Sciatic nerve (tissue), 2 donors: Measurements from ENCODE around the gene NISCH. TPM values are rescaled to one million over a fixed set of nuclear protein-coding genes. Genes with fewer than 3 reads are reported as not detected.

Experiments used
- ATAC-seq: fragments of 200-7000 bp; cut with Tn5 transposase; one replicate; pipeline ENCODE4 v1.9.1; 2020; ENCODE audit warnings: mild to moderate bottlenecking, moderate library complexity
- DNase-seq: peaks from one replicate; pipeline ENCODE4 v3.0.0-alpha.2; 2020; ENCODE audit warnings: low spot score
- intact Hi-C: fragments of 100-400 bp; cut with DNase I; formaldehyde crosslinking; loops from one replicate; pipeline ENCODE4 v1.14.2; 2022
- total RNA-seq: library from RNA; stranded (reverse); fragmentation: NEBNext Ultra II Directional; extraction: Animal tissue kit (Norgen Biotek cat#: 25700); gene quantifications from one replicate; pipeline ENCODE4 v1.2.1, GENCODE V29; 2021
- donor health status: DM: no; HTN: no; CAD: no.
- donor health status: DM: no; HTN: no; CAD: no.

NISCH gene
- total RNA-seq, 1 donor from 2014 or later, result 163 TPM

GRCh38 chr3:52481819-52482521 is 26.6 kb downstream of the NISCH start:
- no peak for ATAC-seq
- DNase-seq, result no peak
- intact Hi-C loops, result no loop called here

GRCh38 chr3:52483081-52483480 is 27.7 kb downstream of the NISCH start:
- intact Hi-C loops, result no loop called here
- DNase-seq, result no peak
- ATAC-seq, result no peak

GRCh38 chr3:52483577-52484381 is 28.4 kb downstream of the NISCH start:
- ATAC-seq (peak; percentile 44), DNase-seq (no peak)
- intact Hi-C loops, result no loop called here

- ATAC-seq (peak; percentile 8), DNase-seq (no peak)
- intact Hi-C loops, result no loop called here
Measured at GRCh38 chr3:52484680-52485461, 29.5 kb downstream of the NISCH start.

GRCh38 chr3:52487050-52487787 is 31.8 kb downstream of the NISCH start:
- no peak for ATAC-seq
- intact Hi-C loops, result no loop called here
- no peak for DNase-seq

GRCh38 chr3:52487788-52488691 is 32.6 kb downstream of the NISCH start:
- ATAC-seq, result no peak
- no peak for DNase-seq
- intact Hi-C loops, result no loop called here

GRCh38 chr3:52488746-52489145 is 33.3 kb downstream of the NISCH start:
- ATAC-seq (no peak), DNase-seq (no peak)
- intact Hi-C loops, result no loop called here

- intact Hi-C loops, result no loop called here
- DNase-seq, result no peak
Measured at GRCh38 chr3:52489453-52489852, 34.0 kb downstream of the NISCH start.

GRCh38 chr3:52490035-52490938 is 34.9 kb downstream of the NISCH start:
- ATAC-seq (no peak), DNase-seq (no peak)
- intact Hi-C loops, result no loop called here

More at GRCh38 chr3:52489453-52489852, 34.0 kb downstream of the NISCH start:
- ATAC-seq, result no peak

- intact Hi-C loops, result no loop called here
- no peak for DNase-seq
- peak; percentile 28 for ATAC-seq
Measured at GRCh38 chr3:52490939-52491526, 35.6 kb downstream of the NISCH start.

GRCh38 chr3:52492059-52492458 is 36.7 kb downstream of the NISCH start:
- intact Hi-C loops, result no loop called here
- ATAC-seq (no peak), DNase-seq (no peak)

GRCh38 chr3:52493232-52494017 is 38.0 kb downstream of the NISCH start:
- intact Hi-C loops, result no loop called here
- DNase-seq, result no peak
- no peak for ATAC-seq

- DNase-seq (no peak), ATAC-seq (no peak)
- intact Hi-C loops, result no loop called here
Measured at GRCh38 chr3:52494445-52494844, 39.0 kb downstream of the NISCH start.

- ATAC-seq (peak; percentile 40), DNase-seq (peak; percentile 74)
- intact Hi-C loops, result no loop called here
Measured at GRCh38 chr3:52494886-52495495, 39.6 kb downstream of the NISCH start, which contains the start of gene STAB1. Gene STAB1, plus strand, starts transcription at chr3:52495338. Its CDS starts 76 bp downstream, at chr3:52495414.

GRCh38 chr3:52495777-52496602 is 40.6 kb downstream of the NISCH start:
- intact Hi-C loops, result no loop called here
- ATAC-seq, result peak; percentile 32
- no peak for DNase-seq
